K562 (cell line): ENCODE data around the gene DHX8. TPM values are rescaled to one million over a fixed set of nuclear protein-coding genes. Genes with fewer than 3 reads are reported as not detected.
"Not testable (repeated sequence)": the region's sequence is repeated elsewhere in the genome, so short reads cannot be mapped to it uniquely, and the experiment has no call there.

Experiments used
- ATAC-seq: fragments of 200-7000 bp; cut with Tn5 transposase; 3 replicates; pipeline ENCODE4 v1.9.1; 2020; ENCODE audit warnings: moderate library complexity
- BruUV-seq: library from RNA; stranded (reverse); fragments of 400-500 nt; replicated peaks from 2 replicates; lab custom pipeline; 2021; lab: Mats Ljungman, UMichigan
- CTCF ChIA-PET: fragments of 300-600 bp; formaldehyde crosslinking; extraction: SDS; loops from one replicate; lab custom pipeline; 2021; ENCODE audit warnings: low intra/inter-chr PET ratio; lab: Yijun Ruan, JAX
- POLR2A ChIA-PET: fragments of 300-600, 350-650 bp; sonication (Branson Sonifier 250); formaldehyde crosslinking; extraction: SDS; loops from one replicate; lab custom pipeline; 2021; ENCODE audit warnings: antibody characterized with exemption, inconsistent platforms; lab: Yijun Ruan, JAX
- DNase-seq, 4 experiments: peaks; one replicate each; pipeline versions ENCODE4 v3.0.0 to v3.0.0-alpha.2; 2011 to 2018; ENCODE audit warnings: low spot score in 3 of 4, mixed read lengths in 3 of 4; ENCODE audit errors: extremely low read depth in 1 of 4
- FAIRE-seq: peaks from 2 replicates; lab custom pipeline; 2011; peaks lifted over from hg19 to GRCh38; lab: Jason Lieb, UNC
- H2AFZ ChIP-seq: 2 replicates; pipeline ENCODE4 v1.6.0; 2011; ENCODE audit warnings: low read depth, low read length, control low read depth, inconsistent platforms
- H3K27ac ChIP-seq: fragments of 200-600 bp; 3 replicates; pipeline ENCODE4 v1.8.0; 2011; ENCODE audit warnings: low read depth, mild to moderate bottlenecking, control low read depth, inconsistent platforms, low read length, moderate library complexity, mixed read lengths; ENCODE audit errors: extremely low read depth
- H3K27me3 ChIP-seq, 2 experiments: fragments of 300-600 bp in 1 of 2; 2 replicates in 1 of 2; 3 replicates in 1 of 2; pipeline versions ENCODE4 v1.6.0 to v1.8.0; 2011; ENCODE audit warnings: inconsistent platforms in 2 of 2, low read length in 2 of 2, mild to moderate bottlenecking in 1 of 2, mixed read lengths in 1 of 2, moderate library complexity in 1 of 2; ENCODE audit not compliant: control insufficient read depth in 2 of 2, insufficient read depth in 2 of 2
- H3K36me3 ChIP-seq: fragments of 300-600 bp; 3 replicates; pipeline ENCODE4 v1.8.0; 2011; ENCODE audit warnings: mild to moderate bottlenecking, low read length, inconsistent platforms; ENCODE audit not compliant: control insufficient read depth, insufficient read depth
- H3K4me1 ChIP-seq, 2 experiments: fragments of 200-600 bp in 1 of 2; replicated peaks in 1 of 2; 2 replicates in 1 of 2; 3 replicates in 1 of 2; pipeline versions ENCODE4 v1.5.1 to v1.8.0; 2011; ENCODE audit warnings: inconsistent platforms in 2 of 2, low read length in 2 of 2, mild to moderate bottlenecking in 1 of 2, mixed read lengths in 1 of 2, moderate library complexity in 1 of 2; ENCODE audit not compliant: control insufficient read depth in 2 of 2, insufficient read depth in 2 of 2
- H3K4me2 ChIP-seq: 2 replicates; pipeline ENCODE4 v1.6.1; 2011; ENCODE audit warnings: low read length, control low read depth, inconsistent platforms, mixed read lengths; ENCODE audit not compliant: insufficient read depth
- H3K4me3 ChIP-seq: fragments of 200-600 bp; sonication (generic), shearing (Covaris generic); 2 replicates; pipeline ENCODE4 v1.5.1; 2016; ENCODE audit warnings: control low read depth, inconsistent platforms
- H3K79me2 ChIP-seq: fragments of 200-600 bp; 3 replicates; pipeline ENCODE4 v1.8.0; 2011; ENCODE audit warnings: low read length, inconsistent platforms; ENCODE audit not compliant: control insufficient read depth, insufficient read depth
- H3K9ac ChIP-seq, 2 experiments: 2 replicates each; pipeline versions ENCODE4 v1.6.0 to v1.6.1; 2011; ENCODE audit warnings: low read depth in 2 of 2, low read length in 2 of 2, control low read depth in 1 of 2, inconsistent platforms in 1 of 2, mild to moderate bottlenecking in 1 of 2, mixed read lengths in 1 of 2; ENCODE audit not compliant: insufficient read depth in 1 of 2
- H3K9me1 ChIP-seq: one replicate; pipeline ENCODE4 v1.6.0; 2011; ENCODE audit warnings: inconsistent platforms, mild to moderate bottlenecking, low read length, moderate library complexity; ENCODE audit not compliant: control insufficient read depth, insufficient read depth
- H3K9me3 ChIP-seq: replicated peaks from 2 replicates; pipeline ENCODE4 v1.5.1; 2011; ENCODE audit warnings: low read depth, low read length, inconsistent platforms; ENCODE audit not compliant: control insufficient read depth, insufficient read depth
- H4K20me1 ChIP-seq: replicated peaks from 2 replicates; pipeline ENCODE4 v1.6.1; 2011; ENCODE audit warnings: low read length, inconsistent platforms, mixed read lengths; ENCODE audit not compliant: control insufficient read depth, insufficient read depth
- WGBS: fragments of 100-300 bp; shearing (Covaris generic); methylation state at CpG from one replicate; pipeline ENCODE4 v1.1.6; 2016; ENCODE audit warnings: low coverage, mixed read lengths; ENCODE audit not compliant: insufficient coverage; ENCODE audit errors: missing lambda C conversion rate; 5-methylcytosine and 5-hydroxymethylcytosine counted together
- in situ Hi-C: fragments of 300-500 bp; cut with MboI; formaldehyde crosslinking; loops from 4 replicates; pipeline ENCODE4 v1.15.0; 2018; ENCODE audit warnings: inconsistent platforms, mixed read lengths
- intact Hi-C: fragments of 100-400 bp; cut with micrococcal nuclease; formaldehyde crosslinking; loops from 2 replicates; pipeline ENCODE4 v1.14.2; 2022
- polyA plus RNA-seq, 8 experiments: library from polyadenylated mRNA; depleted of rRNA in 4 of 8; stranded (reverse) in 5 of 8; unstranded in 3 of 8; fragments of >200 nt; fragmentation: Nextera tagmentation in 2 of 8; fragmentation: Illumina TruSeq in 1 of 8; extraction: Ambion mirVana in 2 of 8; extraction: Trizol in 1 of 8; gene quantifications; 2 replicates each; pipeline versions ENCODE4 v1.2.1 to v1.2.3, GENCODE V29; 2011 to 2014; ENCODE audit warnings: inconsistent platforms in 1 of 8, missing spikeins in 1 of 8
- total RNA-seq, 7 experiments: library from RNA; depleted of rRNA in 6 of 7; stranded (reverse); fragments of >200 nt in 6 of 7; fragmentation: Illumina TruSeq in 2 of 7; extraction: Trizol in 2 of 7; gene quantifications; 2 replicates each; pipeline versions ENCODE4 v1.2.1 to v1.2.3, GENCODE V29; 2011 to 2021; ENCODE audit warnings: low replicate concordance in 1 of 7

The DHX8 gene
- total and polyA plus RNA-seq, 9 of the 15 experiments (the other 6 are each of a cell fraction or from before 2014, with no cell fraction given), result 16.7 to 42.5 (median 25.6) TPM

- H3K9me1 ChIP-seq, DNase-seq, H3K4me2 ChIP-seq, H3K4me1 ChIP-seq, H3K36me3 ChIP-seq, H3K27ac ChIP-seq, H2AFZ ChIP-seq, intact Hi-C loops, POLR2A ChIA-PET, in situ Hi-C loops, H3K79me2 ChIP-seq, CTCF ChIA-PET, H3K9me3 ChIP-seq, H3K4me3 ChIP-seq, H3K9ac ChIP-seq, ATAC-seq, H4K20me1 ChIP-seq, BruUV-seq, FAIRE-seq: not testable (repeated sequence)
- H3K27me3 ChIP-seq, result peaks cover 5 to 20% of the 10 kb centered on the region in 2 experiments; a peak in 4 of 5 replicates
- WGBS, result 10% methylated on average over 8 of the region's 20 CpGs
These were observed 33.0 kb upstream of the DHX8 start for GRCh38 chr17:43450791-43451190.

GRCh38 chr17:43451741-43452140 lies 32.0 kb upstream of the DHX8 start:
- BruUV-seq, H3K79me2 ChIP-seq, H2AFZ ChIP-seq, POLR2A ChIA-PET, CTCF ChIA-PET, DNase-seq, H3K27ac ChIP-seq, FAIRE-seq, ATAC-seq, H3K36me3 ChIP-seq, H3K9me3 ChIP-seq, intact Hi-C loops, H3K4me2 ChIP-seq, H3K9ac ChIP-seq, H4K20me1 ChIP-seq, H3K4me3 ChIP-seq, H3K9me1 ChIP-seq, in situ Hi-C loops, H3K4me1 ChIP-seq: not testable (repeated sequence)
- 42% methylated on average over 12 of the region's 32 CpGs for WGBS
- H3K27me3 ChIP-seq, result peaks cover 5 to 24% of the 10 kb centered on the region in 2 experiments; a peak in 4 of 5 replicates
